Neuronal stem cell (in vitro differentiated cells): ENCODE results near the gene WDR49. TPM values are rescaled to one million over a fixed set of nuclear protein-coding genes. Genes with fewer than 3 reads are reported as not detected.

Source experiments
- DNase-seq: peaks from one replicate; pipeline ENCODE4 v3.0.0-alpha.2; 2013; ENCODE audit warnings: low spot score
- H2AFZ ChIP-seq: one replicate; pipeline ENCODE4 v1.6.1; 2013; ENCODE audit warnings: mild to moderate bottlenecking, low read length, inconsistent platforms
- H2AK5ac ChIP-seq: 2 replicates; pipeline ENCODE4 v1.6.1; 2013; ENCODE audit warnings: low read depth, mild to moderate bottlenecking, inconsistent platforms, low read length, moderate library complexity, mixed read lengths
- H2BK120ac ChIP-seq: 2 replicates; pipeline ENCODE4 v1.6.1; 2013; ENCODE audit warnings: low read depth, mild to moderate bottlenecking, inconsistent platforms, low read length, moderate library complexity, mixed read lengths
- H2BK12ac ChIP-seq: one replicate; pipeline ENCODE4 v1.6.1; 2013; ENCODE audit warnings: low read length, inconsistent platforms
- H2BK15ac ChIP-seq: 2 replicates; pipeline ENCODE4 v1.6.1; 2013; ENCODE audit warnings: mild to moderate bottlenecking, low read length, inconsistent platforms, mixed read lengths
- H2BK5ac ChIP-seq: one replicate; pipeline ENCODE4 v1.6.1; 2013; ENCODE audit warnings: inconsistent platforms, mild to moderate bottlenecking, low read length, moderate library complexity
- H3K14ac ChIP-seq: one replicate; pipeline ENCODE4 v1.6.1; 2013; ENCODE audit warnings: low read length, inconsistent platforms
- H3K18ac ChIP-seq: 2 replicates; pipeline ENCODE4 v1.6.1; 2013; ENCODE audit warnings: low read length, inconsistent platforms
- H3K23ac ChIP-seq: 2 replicates; pipeline ENCODE4 v1.6.1; 2013; ENCODE audit warnings: low read depth, mild to moderate bottlenecking, mixed read lengths, low read length, inconsistent platforms; ENCODE audit not compliant: poor library complexity
- H3K27ac ChIP-seq: replicated peaks from 3 replicates; pipeline ENCODE4 v1.5.1; 2013; ENCODE audit warnings: low read length, inconsistent platforms
- H3K27me3 ChIP-seq, 3 experiments: 2 replicates each; pipeline ENCODE4 v1.6.1; 2013; ENCODE audit warnings: low read length in 3 of 3, mild to moderate bottlenecking in 2 of 3, inconsistent platforms in 1 of 3, low read depth in 1 of 3, mixed read lengths in 1 of 3, moderate library complexity in 1 of 3; ENCODE audit not compliant: control insufficient read depth in 3 of 3, insufficient read depth in 3 of 3
- H3K36me3 ChIP-seq, 2 donors: replicated peaks in 1 of 2; 2 replicates each; pipeline ENCODE4 v1.6.1; 2013; ENCODE audit warnings: low read length in 2 of 2; ENCODE audit not compliant: control insufficient read depth in 2 of 2, insufficient read depth in 2 of 2
- H3K4ac ChIP-seq: 2 replicates; pipeline ENCODE4 v1.6.1; 2013; ENCODE audit warnings: inconsistent platforms, mild to moderate bottlenecking, low read length, moderate library complexity
- H3K4me1 ChIP-seq, 2 donors: 1 replicate in 1 of 2; 2 replicates in 1 of 2; pipeline ENCODE4 v1.6.1; 2013; ENCODE audit warnings: low read length in 2 of 2, low read depth in 1 of 2; ENCODE audit not compliant: control insufficient read depth in 2 of 2, insufficient read depth in 1 of 2
- H3K4me2 ChIP-seq: one replicate; pipeline ENCODE4 v1.6.1; 2013; ENCODE audit warnings: mild to moderate bottlenecking, low read length, inconsistent platforms; ENCODE audit not compliant: insufficient read depth, poor library complexity, severe bottlenecking
- H3K4me3 ChIP-seq, 2 donors: 2 replicates each; pipeline ENCODE4 v1.5.1; 2013; ENCODE audit warnings: low read length in 2 of 2, mild to moderate bottlenecking in 2 of 2, inconsistent platforms in 1 of 2, moderate library complexity in 1 of 2
- H3K79me1 ChIP-seq: one replicate; pipeline ENCODE4 v1.6.1; 2013; ENCODE audit warnings: low read depth, mild to moderate bottlenecking, inconsistent platforms, low read length, moderate library complexity
- H3K9ac ChIP-seq: one replicate; pipeline ENCODE4 v1.6.1; 2013; ENCODE audit warnings: mild to moderate bottlenecking, low read depth, low read length, inconsistent platforms; ENCODE audit not compliant: poor library complexity
- H3K9me3 ChIP-seq, 2 donors: replicated peaks in 1 of 2; 2 replicates each; pipeline versions ENCODE3 to v1.6.1; 2013; ENCODE audit warnings: low read length in 2 of 2, mild to moderate bottlenecking in 2 of 2, inconsistent platforms in 1 of 2, low read depth in 1 of 2, mixed read lengths in 1 of 2, moderate library complexity in 1 of 2; ENCODE audit not compliant: control insufficient read depth in 2 of 2, insufficient read depth in 1 of 2
- H4K8ac ChIP-seq: one replicate; pipeline ENCODE4 v1.6.1; 2013; ENCODE audit warnings: low read depth, mild to moderate bottlenecking, inconsistent platforms, low read length, moderate library complexity
- H4K91ac ChIP-seq: one replicate; pipeline ENCODE4 v1.6.1; 2013; ENCODE audit warnings: low read length, low read depth, mild to moderate bottlenecking, inconsistent platforms; ENCODE audit not compliant: poor library complexity
- WGBS, 2 donors: extraction: QIAGEN DNeasy Blood & Tissue Kit; methylation state at CpG; one replicate each; pipeline ENCODE4 v1.1.7; 2013; ENCODE audit warnings: missing lambda C conversion rate in 2 of 2, mixed read lengths in 1 of 2; ENCODE audit not compliant: insufficient read length in 2 of 2, insufficient replicate concordance in 1 of 2; ENCODE audit errors: extremely low coverage in 2 of 2; 5-methylcytosine and 5-hydroxymethylcytosine counted together
- small RNA-seq: library from polyadenylated mRNA; stranded (forward); fragments of <200 nt; extraction: miRNeasy Mini kit (QIAGEN cat#:217004); gene quantifications from one replicate; pipeline ENCODE3, GENCODE V24; 2013; ENCODE audit not compliant: insufficient read depth

Gene WDR49

GRCh38 chr3:167437428-167438139, 216.2 kb downstream of the WDR49 start:
- Histone ChIP-seq H3K4ac (no peak overlapping the region), H4K8ac (no peak overlapping the region), H3K79me1 (no peaks in the 10 kb centered on the region), H2AFZ (no peak overlapping the region), H3K18ac (no peak overlapping the region), H3K14ac (no peak overlapping the region), H3K27ac (no peak overlapping the region), H2AK5ac (no peak overlapping the region), H4K91ac (no peak overlapping the region), H2BK15ac (no peak overlapping the region), H3K4me2 (no peak overlapping the region), H3K27me3 (no peaks in the 10 kb centered on the region), H2BK12ac (no peak overlapping the region), H2BK120ac (no peak overlapping the region), H3K4me1 (no peaks in the 10 kb centered on the region), H3K9ac (no peak overlapping the region), H3K36me3 (no peaks in the 10 kb centered on the region), H3K23ac (no peak overlapping the region), H3K9me3 (peaks cover 0 to 2% of the 10 kb centered on the region in 2 donors), H3K4me3 (no peak overlapping the region), H2BK5ac (no peak overlapping the region)
- no peak for DNase-seq
- no CpG with 5 or more reads among the region's 2 CpGs for WGBS, 2 donors

Small RNA genes lying within 50 kb of the gene (small RNA-seq; reads per million reads assigned to genes)
- not detected for gene HMGN1P8
